Neural cell (in vitro differentiated cells): ENCODE data around the gene SCNN1A.

Source experiments
- CTCF ChIP-seq: fragments of 450-650 bp; IDR thresholded peaks from 2 replicates; pipeline ENCODE4 v1.5.1; 2014; ENCODE audit warnings: antibody characterized with exemption, mild to moderate bottlenecking, moderate library complexity; ENCODE audit not compliant: poor library complexity, severe bottlenecking
- EZH2 ChIP-seq: fragments of 200-600, 300-800 bp; shearing (Covaris generic), sonication (generic); IDR thresholded peaks from 2 replicates; pipeline ENCODE4 v1.6.1; 2014; ENCODE audit warnings: antibody characterized with exemption, low read length, borderline replicate concordance, mild to moderate bottlenecking; ENCODE audit not compliant: insufficient read depth, poor library complexity, severe bottlenecking
- POLR2AphosphoS5 ChIP-seq: IDR thresholded peaks from 2 replicates; pipeline ENCODE4 v1.6.1; 2012
- REST ChIP-seq: IDR thresholded peaks from 2 replicates; pipeline ENCODE4 v1.6.1; 2012; ENCODE audit warnings: borderline replicate concordance

DNA sequence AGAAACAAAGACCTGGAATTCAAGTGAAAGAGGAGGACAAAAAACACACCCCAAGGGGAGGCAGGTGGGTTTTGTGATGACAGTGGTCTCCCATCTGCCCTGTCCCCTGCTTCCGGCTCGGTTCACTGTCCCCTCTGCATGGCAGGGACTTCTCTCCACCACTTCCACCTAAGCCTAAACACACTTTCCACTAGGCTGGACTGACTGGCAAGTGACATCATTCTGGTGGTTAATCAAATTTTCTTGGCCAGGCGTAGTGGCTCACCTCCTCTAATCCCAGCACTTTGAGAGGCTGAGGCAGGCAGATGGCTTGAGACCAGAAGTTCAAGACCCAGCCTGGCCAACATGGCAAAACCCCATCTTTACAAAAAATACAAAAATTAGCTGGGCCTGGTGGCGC lies 53.0 kb downstream of the SCNN1A start:
- no peak for TF ChIP-seq REST
- TF ChIP-seq CTCF: no peak
- no peak for TF ChIP-seq POLR2AphosphoS5
- no peak for TF ChIP-seq EZH2
